ENCODE data around the gene E2F4. TPM values are rescaled to one million over a fixed set of nuclear protein-coding genes. Genes with fewer than 3 reads are reported as not detected.

Gene E2F4, protein sequence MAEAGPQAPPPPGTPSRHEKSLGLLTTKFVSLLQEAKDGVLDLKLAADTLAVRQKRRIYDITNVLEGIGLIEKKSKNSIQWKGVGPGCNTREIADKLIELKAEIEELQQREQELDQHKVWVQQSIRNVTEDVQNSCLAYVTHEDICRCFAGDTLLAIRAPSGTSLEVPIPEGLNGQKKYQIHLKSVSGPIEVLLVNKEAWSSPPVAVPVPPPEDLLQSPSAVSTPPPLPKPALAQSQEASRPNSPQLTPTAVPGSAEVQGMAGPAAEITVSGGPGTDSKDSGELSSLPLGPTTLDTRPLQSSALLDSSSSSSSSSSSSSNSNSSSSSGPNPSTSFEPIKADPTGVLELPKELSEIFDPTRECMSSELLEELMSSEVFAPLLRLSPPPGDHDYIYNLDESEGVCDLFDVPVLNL
- 175 and 180 TPM in 2 replicates for total RNA-seq (2014; rRNA removed; shearing (Covaris generic))

GRCh38 chr16:67191995-67192681, at the start of gene E2F4:
E2F4 (plus strand) TSS chr16:67192155; CDS start chr16:67192228, 73 bp downstream.

DNA sequence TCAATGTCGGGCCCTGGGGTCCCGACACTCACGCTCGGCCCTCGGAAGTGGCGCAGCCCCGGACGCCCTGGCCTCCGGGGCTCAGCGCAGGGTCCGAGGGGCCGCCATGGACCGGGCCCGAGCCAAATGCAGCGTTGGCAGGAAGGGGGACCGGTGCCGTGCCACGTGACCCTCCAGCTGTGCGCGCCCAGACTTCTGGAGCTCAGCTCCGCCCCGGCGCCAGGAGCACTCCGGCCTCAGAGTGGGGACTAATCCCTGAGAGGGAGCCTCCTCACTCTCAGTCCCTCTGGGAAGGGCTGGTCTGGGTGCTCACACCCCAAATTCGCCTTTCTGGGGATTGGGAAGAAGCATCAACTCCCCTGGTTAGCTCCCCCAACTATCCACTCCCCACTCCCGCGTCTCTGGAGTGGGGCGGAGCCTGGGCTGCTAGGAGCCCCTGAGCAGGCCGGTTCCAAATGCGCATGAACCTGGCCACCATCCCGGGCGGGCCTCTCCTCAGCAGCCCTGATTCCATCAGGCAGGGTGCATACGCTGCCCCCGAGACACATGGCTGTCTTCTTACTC, 41.0 kb upstream of the E2F4 start, which contains the start of gene B3GNT9:
B3GNT9 (minus strand) TSS at position 166 of the 564 bp plus-strand sequence. CDS start 513 bp downstream, outside the sequence.

GRCh38 chr16:67164599-67165061, 27.3 kb upstream of the E2F4 start, which contains the start of gene HSF4:
HSF4 (plus strand) TSS chr16:67164745; CDS start chr16:67164812, 67 bp downstream.

GRCh38 chr16:67170168-67170948, 21.6 kb upstream of the E2F4 start, which contains the start of gene NOL3:
NOL3 (plus strand) TSS chr16:67170538.

DNA sequence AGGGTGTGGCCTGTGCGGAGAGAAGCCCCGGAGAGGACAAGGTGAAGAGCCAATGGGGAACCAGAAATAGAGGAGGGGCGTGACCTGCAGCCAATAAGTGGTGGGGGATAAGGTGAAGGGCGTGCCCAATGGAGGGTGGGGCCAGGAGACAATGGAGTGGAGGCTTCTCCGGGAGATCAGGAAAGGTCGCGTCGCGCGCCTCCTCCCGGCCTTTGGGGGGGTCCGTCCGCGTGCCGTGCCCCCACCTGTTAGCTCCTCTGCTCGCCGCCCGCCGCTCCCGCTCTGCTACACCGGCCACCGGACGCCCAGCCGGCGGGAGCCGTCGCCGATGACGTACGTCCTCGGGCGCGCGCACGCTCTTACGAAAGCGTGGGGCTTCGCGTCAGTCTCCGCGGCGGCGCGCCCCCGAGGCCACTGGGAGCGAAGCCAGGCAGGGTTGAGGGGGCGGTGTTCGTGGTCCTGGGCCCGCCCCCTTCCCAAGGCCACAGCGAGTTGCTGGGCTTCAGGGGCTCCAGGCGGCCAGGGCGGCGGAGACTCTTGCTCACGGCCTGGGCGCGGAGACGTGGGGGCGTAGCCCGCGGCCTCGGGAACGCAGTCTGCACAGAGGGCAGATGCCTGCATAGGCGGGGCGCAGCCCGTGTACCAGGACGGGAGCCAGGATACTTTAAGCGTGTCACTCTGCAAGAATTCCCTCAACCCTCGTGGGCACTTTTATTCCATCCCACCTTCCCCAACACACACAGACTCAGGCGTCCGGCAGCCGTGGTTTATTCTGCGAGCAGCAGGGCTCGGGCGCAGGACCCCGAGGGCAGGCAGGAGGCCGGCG, 8.1 kb upstream of the E2F4 start, which contains the start of gene MATCAP1:
MATCAP1 (minus strand) TSS at position 337 of the 826 bp plus-strand sequence. CDS start 3,353 bp downstream, outside the sequence.

DNA sequence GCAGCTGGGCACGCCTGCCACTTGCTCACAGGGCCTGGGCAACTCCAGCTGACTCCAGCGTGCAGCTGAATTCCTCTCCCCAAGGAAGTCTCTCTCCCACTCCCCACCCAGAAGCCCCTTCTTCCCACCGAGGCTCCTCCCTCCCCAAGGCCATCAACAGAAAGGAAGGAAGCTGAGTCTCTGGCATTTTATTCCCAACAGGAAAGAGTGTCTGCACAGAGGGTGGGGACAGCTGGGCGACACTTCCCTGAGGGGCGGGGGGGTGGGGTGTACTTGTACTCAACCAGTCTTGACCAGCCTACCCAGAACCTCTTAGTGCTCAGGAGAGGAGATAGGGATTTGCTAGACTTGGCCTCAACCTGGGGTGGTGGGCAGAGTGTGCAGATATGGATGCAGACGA, 1.9 kb upstream of the E2F4 start, which contains the start of gene EXOC3L1:
EXOC3L1 (minus strand) TSS at position 96 of the 400 bp plus-strand sequence. CDS start 460 bp downstream, outside the sequence.

GRCh38 chr16:67199011-67199807, 7.3 kb downstream of the E2F4 start, which contains the start of gene ELMO3:
ELMO3 (plus strand) TSS chr16:67199131; CDS start chr16:67199327, 196 bp downstream.

DNA sequence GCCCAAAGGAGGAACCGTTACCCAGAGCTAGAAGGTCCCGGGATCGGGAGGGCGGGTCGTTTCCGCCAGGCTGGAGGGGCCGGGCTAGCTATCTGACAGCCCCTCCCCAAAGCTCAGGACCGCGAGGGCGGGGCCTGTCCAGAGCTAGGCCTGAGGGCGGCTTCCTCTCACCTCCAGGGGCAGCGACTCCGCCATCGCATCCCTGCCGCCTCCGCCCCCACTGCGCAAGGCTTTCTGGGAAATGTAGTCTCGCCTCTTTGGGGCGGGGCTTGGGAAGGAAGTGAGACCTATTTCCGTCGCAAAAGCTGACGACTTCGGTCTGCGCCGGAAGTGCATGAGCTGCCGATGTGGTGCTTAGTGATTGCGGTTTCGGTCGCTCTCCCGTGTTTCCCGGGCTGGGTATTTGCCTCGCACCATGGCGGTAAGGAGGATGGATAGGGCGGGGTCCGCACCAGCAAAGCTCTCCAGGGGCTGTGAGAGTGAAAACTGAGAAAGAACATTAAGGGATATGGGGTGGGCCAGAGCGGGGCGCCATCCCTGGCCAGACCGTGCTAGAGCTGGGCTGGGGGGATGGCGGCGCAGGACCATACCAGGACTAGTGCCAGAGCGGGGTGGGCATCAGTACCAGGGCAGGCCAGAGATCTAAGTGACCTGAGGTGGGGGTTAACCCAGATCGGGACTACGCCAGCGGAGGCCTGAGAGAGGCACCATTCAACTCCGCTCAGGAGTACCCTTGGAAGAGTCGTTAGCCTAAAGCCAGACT, 35.0 kb downstream of the E2F4 start, which contains the start of gene TMEM208:
TMEM208 (plus strand) TSS at position 327 of the 763 bp plus-strand sequence; CDS start at position 416, 89 bp downstream.

DNA sequence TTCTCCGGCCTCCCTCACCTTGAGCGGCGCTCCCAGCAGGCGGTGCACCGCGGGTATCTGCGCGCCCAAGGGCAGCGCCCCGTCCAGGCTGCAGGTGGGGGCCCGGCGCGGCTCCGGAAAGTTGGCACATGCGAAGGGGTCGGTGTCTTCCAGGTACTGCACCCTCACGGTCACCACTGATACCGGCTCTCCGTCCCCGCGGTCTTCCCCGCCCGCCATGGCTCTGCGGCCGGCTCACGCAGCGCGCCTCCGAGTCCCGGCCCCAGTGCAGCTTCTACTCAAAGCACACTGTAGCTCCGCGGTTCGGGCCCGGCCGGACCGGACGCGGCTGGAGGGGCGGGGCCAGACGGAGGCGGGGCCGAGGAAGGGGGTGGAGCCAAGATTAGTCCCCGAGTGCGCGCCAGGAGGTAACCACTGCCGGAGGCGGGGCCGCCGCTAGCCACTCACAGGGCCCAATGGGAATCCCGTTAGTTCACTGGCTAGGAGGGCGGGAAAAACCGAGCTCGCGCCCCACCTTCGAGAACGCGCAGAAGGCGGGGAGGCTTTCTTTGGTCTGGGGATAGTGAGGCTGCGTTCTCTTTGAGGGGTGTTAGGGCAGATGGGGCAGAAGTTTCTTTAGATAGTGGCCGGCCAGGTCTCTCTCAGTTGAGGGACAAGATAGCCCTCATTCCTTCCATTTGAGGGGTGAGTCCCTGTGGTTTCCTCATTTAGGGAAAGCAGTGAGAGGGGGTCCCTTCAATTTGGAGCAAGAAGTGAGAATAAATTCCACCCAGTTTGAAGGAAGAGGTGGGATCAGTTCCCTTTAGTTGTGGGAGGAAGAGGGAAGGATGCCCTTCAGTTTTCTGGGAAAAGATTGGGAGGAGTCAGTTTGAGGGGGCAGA, 55.5 kb downstream of the E2F4 start, which contains the start of gene FHOD1:
FHOD1 (minus strand) TSS at position 290 of the 881 bp plus-strand sequence; CDS start at position 219, 71 bp downstream.

Small RNA genes lying within 50 kb of the gene (small RNA-seq; reads per million reads assigned to genes)
- 0.33 reads per million for gene MIR328

Other genes with a start within 250 kb of the E2F4 start
- gene CES3, start 230.9 kb upstream of the E2F4 start, total RNA-seq (2014; rRNA removed; shearing (Covaris generic)), result 1.3 and 4.5 TPM in 2 replicates
- gene CES4A, start 203.6 kb upstream of the E2F4 start, total RNA-seq (2014; rRNA removed; shearing (Covaris generic)), result 0.72 TPM in 1 of 2 replicates, not detected in the other
- 123 and 128 TPM in 2 replicates for gene CBFB, start 163.0 kb upstream of the E2F4 start, total RNA-seq (2014; rRNA removed; shearing (Covaris generic))
- gene PHAF1, start 82.2 kb upstream of the E2F4 start, total RNA-seq (2014; rRNA removed; shearing (Covaris generic)), result 8.0 and 10.1 TPM in 2 replicates
- gene B3GNT9, start 41.2 kb upstream of the E2F4 start, total RNA-seq (2014; rRNA removed; shearing (Covaris generic)), result 0.42 and 0.45 TPM in 2 replicates
- 9.9 and 11.5 TPM in 2 replicates for gene TRADD, start 32.2 kb upstream of the E2F4 start, total RNA-seq (2014; rRNA removed; shearing (Covaris generic))
- 9.3 and 17.5 TPM in 2 replicates for gene FBXL8, start 32.2 kb upstream of the E2F4 start, total RNA-seq (2014; rRNA removed; shearing (Covaris generic))
- gene HSF4, start 27.4 kb upstream of the E2F4 start, total RNA-seq (2014; rRNA removed; shearing (Covaris generic)), result 16.1 and 23.6 TPM in 2 replicates
- 35.3 and 38.1 TPM in 2 replicates for gene NOL3, start 21.6 kb upstream of the E2F4 start, total RNA-seq (2014; rRNA removed; shearing (Covaris generic))
- 24.4 and 25.3 TPM in 2 replicates for gene MATCAP1, start 8.2 kb upstream of the E2F4 start, total RNA-seq (2014; rRNA removed; shearing (Covaris generic))
- 0.13 TPM in 1 of 2 replicates, not detected in the other for gene EXOC3L1, start 2.0 kb upstream of the E2F4 start, total RNA-seq (2014; rRNA removed; shearing (Covaris generic))
- 1.6 and 3.5 TPM in 2 replicates for gene ELMO3, start 7.0 kb downstream of the E2F4 start, total RNA-seq (2014; rRNA removed; shearing (Covaris generic))
- gene TMEM208, start 35.0 kb downstream of the E2F4 start, total RNA-seq (2014; rRNA removed; shearing (Covaris generic)), result 56.0 and 80.0 TPM in 2 replicates
- gene FHOD1, start 55.3 kb downstream of the E2F4 start, total RNA-seq (2014; rRNA removed; shearing (Covaris generic)), result 46.7 and 52.4 TPM in 2 replicates
- gene SLC9A5, start 56.8 kb downstream of the E2F4 start, total RNA-seq (2014; rRNA removed; shearing (Covaris generic)), result 2.5 and 2.9 TPM in 2 replicates
- 23.7 and 26.2 TPM in 2 replicates for gene PLEKHG4, start 87.4 kb downstream of the E2F4 start, total RNA-seq (2014; rRNA removed; shearing (Covaris generic))
- not detected in 2 replicates for gene KCTD19, start 134.6 kb downstream of the E2F4 start, total RNA-seq (2014; rRNA removed; shearing (Covaris generic))
- gene LRRC36, start 134.7 kb downstream of the E2F4 start, total RNA-seq (2014; rRNA removed; shearing (Covaris generic)), result not detected in 2 replicates
- 0.64 and 1.7 TPM in 2 replicates for gene TPPP3, start 201.3 kb downstream of the E2F4 start, total RNA-seq (2014; rRNA removed; shearing (Covaris generic))
- 1.4 TPM in 1 of 2 replicates, not detected in the other for gene ZDHHC1, start 224.3 kb downstream of the E2F4 start, total RNA-seq (2014; rRNA removed; shearing (Covaris generic))
- gene HSD11B2, start 239.0 kb downstream of the E2F4 start, total RNA-seq (2014; rRNA removed; shearing (Covaris generic)), result 1.1 TPM in 1 of 2 replicates, not detected in the other